ENCODE measurements around the gene CHD5.

CHD5 gene

GRCh38 chr1:6200188-6200809 is 20.2 kb upstream of the CHD5 start:
- DNase-seq (ENCODE audit: low read depth): no peak

- DNase-seq (ENCODE audit: low read depth): peak; percentile 96
These were observed 19.4 kb upstream of the CHD5 start, which contains the start of gene RPL22 for GRCh38 chr1:6199298-6200187. Gene RPL22, minus strand, starts transcription at chr1:6199595. Its CDS starts 22 bp downstream, at chr1:6199573.

GRCh38 chr1:6198646-6199297 is 18.7 kb upstream of the CHD5 start:
- no peak for DNase-seq (ENCODE audit: low read depth)

- no peak for DNase-seq (ENCODE audit: low read depth)
These were observed 17.8 kb upstream of the CHD5 start for GRCh38 chr1:6197746-6198427.

GRCh38 chr1:6191968-6192367 is 11.8 kb upstream of the CHD5 start:
- no peak for DNase-seq (ENCODE audit: low read depth)

GRCh38 chr1:6188466-6188865 is 8.3 kb upstream of the CHD5 start:
- DNase-seq (ENCODE audit: low read depth): no peak

- no peak for DNase-seq (ENCODE audit: low read depth)
These were observed 5.7 kb upstream of the CHD5 start for GRCh38 chr1:6185635-6186382.

- no peak for DNase-seq (ENCODE audit: low read depth)
These were observed 5.0 kb upstream of the CHD5 start for GRCh38 chr1:6185151-6185550.

- no peak for DNase-seq (ENCODE audit: low read depth)
These were observed 4.1 kb upstream of the CHD5 start for GRCh38 chr1:6184083-6184783.

- no peak for DNase-seq (ENCODE audit: low read depth)
These were observed 3.4 kb upstream of the CHD5 start for GRCh38 chr1:6183520-6183989.

- DNase-seq (ENCODE audit: low read depth): no peak
These were observed 1.2 kb upstream of the CHD5 start for GRCh38 chr1:6181347-6181770.

- no peak for DNase-seq (ENCODE audit: low read depth)
These were observed 688 bp upstream of the CHD5 start for GRCh38 chr1:6180707-6181311.

- no peak for DNase-seq (ENCODE audit: low read depth)
These were observed 451 bp downstream of the CHD5 start for GRCh38 chr1:6179564-6180175.

GRCh38 chr1:6178751-6179563 is 1.2 kb downstream of the CHD5 start:
- DNase-seq (ENCODE audit: low read depth): no peak

GRCh38 chr1:6177681-6178380 is 2.3 kb downstream of the CHD5 start:
- no peak for DNase-seq (ENCODE audit: low read depth)

GRCh38 chr1:6176779-6177178 is 3.3 kb downstream of the CHD5 start:
- DNase-seq (ENCODE audit: low read depth): no peak

- DNase-seq (ENCODE audit: low read depth): no peak
These were observed 4.7 kb downstream of the CHD5 start for GRCh38 chr1:6175411-6175828.

Measured in activated gamma-delta T cell treated with anti-CD3 and anti-CD28 coated beads, Interleukin-2, amount 50 U/mL, for 16 hours (primary cell).